ENCODE measurements around the gene INS. TPM values are rescaled to one million over a fixed set of nuclear protein-coding genes. Genes with fewer than 3 reads are reported as not detected.

Gene INS
- total RNA-seq, 2 experiments from 2014 or later = not detected

- TF ChIP-seq CTCF (IDR thresholded peaks at IDR 0.05) = no peak
- intact Hi-C loops (cut with DNase I, micrococcal nuclease) = no loop called here
- Mint-ChIP-seq H3K4me1 (ENCODE audit: low read depth) (peaks cover 3% of the 10 kb centered on the region), H3K27ac (no peak overlapping the region), H3K36me3 (ENCODE audit: low read depth) (no peaks in the 10 kb centered on the region), H3K4me3 (no peak overlapping the region), H3K27me3 (peaks cover 56% of the 10 kb centered on the region), H3K9me3 (no peaks in the 10 kb centered on the region)
- Histone ChIP-seq H3K9me3 (ENCODE audit: control insufficient read depth in 1 of 2, insufficient read depth in 1 of 2, low read length in 2 of 2) (peaks cover 0 to 16% of the 10 kb centered on the region in 2 experiments), H3K27ac (ENCODE audit: low read depth in 1 of 2, low read length in 2 of 2) (no peak overlapping the region), H3K4me3 (ENCODE audit: low read length) (no peak overlapping the region), H3K4me1 (ENCODE audit: insufficient read depth, low read length) (peaks cover 8% of the 10 kb centered on the region), H3K27me3 (ENCODE audit: control insufficient read depth in 1 of 2, insufficient read depth in 2 of 2, low read length in 2 of 2) (peaks cover 29 to 43% of the 10 kb centered on the region in 2 experiments), H3K36me3 (ENCODE audit: insufficient read depth, low read length) (no peaks in the 10 kb centered on the region)
- CTCF ChIA-PET = interaction anchor here (1.0 kb wide), 1 partner anchor 18 kb away, joined by 5 read pairs; no protein-coding TSS in a partner anchor
- no peak for DNase-seq
- no peak for ATAC-seq (ENCODE audit: poor library complexity)
- POLR2A ChIA-PET = no interaction called here
Measured at GRCh38 chr11:2133241-2134021, 27.6 kb downstream of the INS start.

GRCh38 chr11:2132874-2133240 lies 28.2 kb downstream of the INS start:
- POLR2A ChIA-PET = no interaction called here
- CTCF ChIA-PET = no interaction called here
- H3K4me3 ChIP-seq (ENCODE audit: low read length) = no peak overlapping the region
- DNase-seq = no peak
- intact Hi-C loops (cut with DNase I, micrococcal nuclease) = no loop called here
- no peaks in the 10 kb centered on the region for H3K36me3 ChIP-seq (ENCODE audit: insufficient read depth, low read length)
- Mint-ChIP-seq H3K9me3 (no peaks in the 10 kb centered on the region), H3K4me1 (ENCODE audit: low read depth) (no peaks in the 10 kb centered on the region), H3K4me3 (no peak overlapping the region), H3K27me3 (peaks cover 54% of the 10 kb centered on the region), H3K36me3 (ENCODE audit: low read depth) (no peaks in the 10 kb centered on the region), H3K27ac (no peak overlapping the region)
- peaks cover 7% of the 10 kb centered on the region for H3K4me1 ChIP-seq (ENCODE audit: insufficient read depth, low read length)
- ATAC-seq (ENCODE audit: poor library complexity) = no peak
- peaks cover 29 to 42% of the 10 kb centered on the region in 2 experiments for H3K27me3 ChIP-seq (ENCODE audit: control insufficient read depth in 1 of 2, insufficient read depth in 2 of 2, low read length in 2 of 2)
- no peak for TF ChIP-seq CTCF (IDR thresholded peaks at IDR 0.05)
- H3K9me3 ChIP-seq (ENCODE audit: control insufficient read depth in 1 of 2, insufficient read depth in 1 of 2, low read length in 2 of 2) = peaks cover 0 to 16% of the 10 kb centered on the region in 2 experiments
- H3K27ac ChIP-seq (ENCODE audit: low read depth in 1 of 2, low read length in 2 of 2) = no peak overlapping the region

- Histone ChIP-seq H3K36me3 (ENCODE audit: insufficient read depth, low read length) (no peaks in the 10 kb centered on the region), H3K9me3 (ENCODE audit: control insufficient read depth in 1 of 2, insufficient read depth in 1 of 2, low read length in 2 of 2) (peaks cover 0 to 16% of the 10 kb centered on the region in 2 experiments), H3K4me3 (ENCODE audit: low read length) (no peak overlapping the region), H3K27ac (ENCODE audit: low read depth in 1 of 2, low read length in 2 of 2) (no peak overlapping the region), H3K27me3 (ENCODE audit: control insufficient read depth in 1 of 2, insufficient read depth in 2 of 2, low read length in 2 of 2) (peaks cover 23 to 36% of the 10 kb centered on the region in 2 experiments), H3K4me1 (ENCODE audit: insufficient read depth, low read length) (peaks cover 1% of the 10 kb centered on the region)
- H3K4me1 Mint-ChIP-seq (ENCODE audit: low read depth) = no peaks in the 10 kb centered on the region
- no peak overlapping the region for H3K27ac Mint-ChIP-seq
- ATAC-seq (ENCODE audit: poor library complexity) (no peak), DNase-seq (no peak)
- H3K9me3 Mint-ChIP-seq = no peaks in the 10 kb centered on the region
- POLR2A ChIA-PET = no interaction called here
- peaks cover 51% of the 10 kb centered on the region for H3K27me3 Mint-ChIP-seq
- H3K36me3 Mint-ChIP-seq (ENCODE audit: low read depth) = no peaks in the 10 kb centered on the region
- CTCF ChIA-PET = no interaction called here
- H3K4me3 Mint-ChIP-seq = no peak overlapping the region
- intact Hi-C loops (cut with DNase I, micrococcal nuclease) = no loop called here
- no peak for TF ChIP-seq CTCF (IDR thresholded peaks at IDR 0.05)
Measured at GRCh38 chr11:2132246-2132645, 28.8 kb downstream of the INS start.
